Hepatocyte (in vitro differentiated cells): ENCODE measurements around the gene THAP4. TPM values are rescaled to one million over a fixed set of nuclear protein-coding genes. Genes with fewer than 3 reads are reported as not detected.
"Not testable (repeated sequence)": the region's sequence is repeated elsewhere in the genome, so short reads cannot be mapped to it uniquely, and the experiment has no call there.

Source experiments
- DNase-seq: peaks from one replicate; pipeline ENCODE4 v3.0.0-alpha.2; 2016; ENCODE audit warnings: low spot score
- H2AFZ ChIP-seq: fragments of 200-600 bp; sonication (generic); 2 replicates; pipeline ENCODE4 v1.6.0; 2016; ENCODE audit warnings: antibody characterized with exemption, mild to moderate bottlenecking
- H3K27ac ChIP-seq: fragments of 200-600 bp; sonication (generic); 2 replicates; pipeline ENCODE4 v1.5.1; 2016; ENCODE audit warnings: mild to moderate bottlenecking
- H3K27me3 ChIP-seq: fragments of 200-600 bp; sonication (generic); 2 replicates; pipeline ENCODE4 v1.6.1; 2016
- H3K36me3 ChIP-seq: fragments of 200-600 bp; sonication (generic); replicated peaks from 2 replicates; pipeline ENCODE4 v1.5.1; 2016; ENCODE audit warnings: low read depth; ENCODE audit not compliant: insufficient read depth
- H3K4me1 ChIP-seq: fragments of 200-600 bp; sonication (generic); 2 replicates; pipeline ENCODE4 v1.5.1; 2016; ENCODE audit warnings: mild to moderate bottlenecking, moderate library complexity; ENCODE audit not compliant: insufficient read depth
- H3K4me2 ChIP-seq: fragments of 200-600 bp; sonication (generic); 2 replicates; pipeline ENCODE4 v1.6.0; 2016
- H3K4me3 ChIP-seq: fragments of 200-600 bp; sonication (generic); 2 replicates; pipeline ENCODE4 v1.5.1; 2016; ENCODE audit warnings: mild to moderate bottlenecking
- H3K79me2 ChIP-seq: fragments of 200-600 bp; sonication (generic); 2 replicates; pipeline ENCODE4 v1.6.0; 2017; ENCODE audit warnings: mild to moderate bottlenecking
- H3K9me2 ChIP-seq: fragments of 200-600 bp; sonication (generic); replicated peaks from 2 replicates; pipeline ENCODE4 v1.6.0; 2017; ENCODE audit warnings: mild to moderate bottlenecking; ENCODE audit not compliant: insufficient read depth
- H3K9me3 ChIP-seq: fragments of 200-600 bp; sonication (generic); 2 replicates; pipeline ENCODE4 v1.5.1; 2016; ENCODE audit warnings: low read depth, mild to moderate bottlenecking
- H4K20me1 ChIP-seq: fragments of 200-600 bp; sonication (generic); 2 replicates; pipeline ENCODE4 v1.6.0; 2016; ENCODE audit warnings: mild to moderate bottlenecking; ENCODE audit not compliant: insufficient read depth, poor library complexity, severe bottlenecking
- CTCF ChIP-seq: fragments of 200-600 bp; sonication (generic); IDR thresholded peaks from 2 replicates; pipeline ENCODE4 v1.5.1; 2016; ENCODE audit warnings: antibody characterized with exemption, mild to moderate bottlenecking; ENCODE audit not compliant: poor library complexity
- EZH2 ChIP-seq: fragments of 200-600 bp; sonication (generic); IDR thresholded peaks from 2 replicates; pipeline ENCODE4 v1.6.1; 2016; ENCODE audit warnings: antibody characterized with exemption, mild to moderate bottlenecking, borderline replicate concordance
- EZH2phosphoT487 ChIP-seq: fragments of 200-600 bp; sonication (generic); IDR thresholded peaks from one replicate; pipeline ENCODE4 v1.6.1; 2018; ENCODE audit warnings: antibody characterized with exemption, mild to moderate bottlenecking, low read depth, moderate library complexity; ENCODE audit not compliant: unreplicated experiment, severe bottlenecking
- WGBS: methylation state at CpG from one replicate; pipeline ENCODE4 v1.1.6; 2016; ENCODE audit warnings: low lambda C conversion rate; ENCODE audit errors: missing lambda C conversion rate; 5-methylcytosine and 5-hydroxymethylcytosine counted together
- polyA plus RNA-seq: library from polyadenylated mRNA; unstranded; fragments of >200 nt; fragmentation: Nextera tagmentation; extraction: Ambion mirVana; gene quantifications from 2 replicates; pipeline ENCODE4 v1.2.1, GENCODE V29; 2016
- total RNA-seq: library from RNA; depleted of rRNA; stranded (reverse); fragments of >200 nt; gene quantifications from 2 replicates; pipeline ENCODE4 v1.2.3, GENCODE V29; 2014

Gene THAP4
- total and polyA plus RNA-seq, 2 experiments from 2014 or later: 43.2 to 58.1 TPM

- Histone ChIP-seq H3K27me3 (no peaks in the 10 kb centered on the region), H3K4me1 (peaks cover 18% of the 10 kb centered on the region), H3K9me3 (no peaks in the 10 kb centered on the region), H2AFZ (no peak overlapping the region), H3K4me3 (no peak overlapping the region), H3K36me3 (no peaks in the 10 kb centered on the region), H4K20me1 (no peaks in the 10 kb centered on the region), H3K9me2 (no peaks in the 10 kb centered on the region), H3K79me2 (peaks cover 9% of the 10 kb centered on the region), H3K4me2 (no peak overlapping the region), H3K27ac (no peak overlapping the region)
- DNase-seq: no peak
- WGBS: 93% methylated on average over 4 of the region's 4 CpGs
- TF ChIP-seq EZH2phosphoT487 (no peak), CTCF (no peak)
These were observed 68.2 kb downstream of the THAP4 start for GRCh38 chr2:241568726-241569125.

GRCh38 chr2:241567776-241568175 is 69.2 kb downstream of the THAP4 start:
- Histone ChIP-seq H3K4me2 (no peak overlapping the region), H3K4me1 (peaks cover 25% of the 10 kb centered on the region), H3K79me2 (peaks cover 9% of the 10 kb centered on the region), H3K36me3 (no peaks in the 10 kb centered on the region), H3K9me3 (no peaks in the 10 kb centered on the region), H3K4me3 (no peak overlapping the region), H2AFZ (no peak overlapping the region), H4K20me1 (no peaks in the 10 kb centered on the region), H3K27ac (no peak overlapping the region), H3K27me3 (no peaks in the 10 kb centered on the region), H3K9me2 (no peaks in the 10 kb centered on the region)
- DNase-seq: no peak
- 99% methylated on average over 6 of the region's 8 CpGs for WGBS
- TF ChIP-seq EZH2phosphoT487 (no peak), CTCF (no peak), EZH2 (no peak)

- not testable (repeated sequence) for H3K9me3 ChIP-seq, H3K9me2 ChIP-seq, H4K20me1 ChIP-seq, DNase-seq, H3K27me3 ChIP-seq, H2AFZ ChIP-seq, H3K36me3 ChIP-seq, H3K4me3 ChIP-seq, H3K4me2 ChIP-seq, H3K27ac ChIP-seq
- no CpG with 5 or more reads among the region's 15 CpGs for WGBS
- Histone ChIP-seq H3K4me1 (peaks cover 28% of the 10 kb centered on the region), H3K79me2 (peaks cover 14% of the 10 kb centered on the region)
These were observed 69.7 kb downstream of the THAP4 start for GRCh38 chr2:241567266-241567665.

- no peak for TF ChIP-seq EZH2
- no peak for TF ChIP-seq CTCF
- TF ChIP-seq EZH2phosphoT487: no peak
- no peak for DNase-seq
- Histone ChIP-seq H3K27me3 (no peaks in the 10 kb centered on the region), H4K20me1 (no peaks in the 10 kb centered on the region), H3K4me1 (peaks cover 31% of the 10 kb centered on the region), H2AFZ (no peak overlapping the region), H3K4me3 (no peak overlapping the region), H3K79me2 (peaks cover 18% of the 10 kb centered on the region), H3K9me2 (no peaks in the 10 kb centered on the region), H3K4me2 (no peak overlapping the region), H3K36me3 (no peaks in the 10 kb centered on the region), H3K9me3 (no peaks in the 10 kb centered on the region), H3K27ac (no peak overlapping the region)
- WGBS: 100% methylated on average over 4 of the region's 7 CpGs
These were observed 70.5 kb downstream of the THAP4 start for GRCh38 chr2:241566468-241566867.

GRCh38 chr2:241566021-241566420 is 70.9 kb downstream of the THAP4 start:
- WGBS: 97% methylated on average over 11 of the region's 11 CpGs
- DNase-seq, H4K20me1 ChIP-seq, H3K36me3 ChIP-seq, H3K4me2 ChIP-seq, H3K9me3 ChIP-seq, H3K4me3 ChIP-seq, H3K9me2 ChIP-seq, H2AFZ ChIP-seq, H3K27ac ChIP-seq, H3K27me3 ChIP-seq: not testable (repeated sequence)
- Histone ChIP-seq H3K4me1 (peaks cover 33% of the 10 kb centered on the region), H3K79me2 (peaks cover 20% of the 10 kb centered on the region)
